Thoracic aorta (tissue), 2 donors: ENCODE data around the gene INSC. TPM values are rescaled to one million over a fixed set of nuclear protein-coding genes. Genes with fewer than 3 reads are reported as not detected.

ENCODE experiments used
- ATAC-seq: fragments of 150-250 bp; one replicate; pipeline ENCODE4 v1.8.0; 2017; ENCODE audit warnings: low read depth; ENCODE audit not compliant: insufficient number of reproducible peaks, low FRiP score
- DNase-seq: peaks from one replicate; pipeline ENCODE4 v3.0.0-alpha.2; 2020; ENCODE audit warnings: low spot score
- H3K27ac ChIP-seq, 2 donors: fragments of 200-600 bp; sonication (generic); 1 replicate in 1 of 2; 2 replicates in 1 of 2; pipeline ENCODE4 v1.5.1; 2016; ENCODE audit warnings: mild to moderate bottlenecking in 2 of 2, moderate library complexity in 2 of 2
- H3K27me3 ChIP-seq: fragments of 200-600 bp; sonication (generic); replicated peaks from 2 replicates; pipeline ENCODE4 v1.6.0; 2016; ENCODE audit warnings: mild to moderate bottlenecking; ENCODE audit not compliant: insufficient read depth
- H3K36me3 ChIP-seq: fragments of 200-600 bp; sonication (generic); one replicate; pipeline ENCODE4 v1.5.1; 2016
- H3K4me1 ChIP-seq, 2 donors: fragments of 200-600 bp; sonication (generic); 1 replicate in 1 of 2; 2 replicates in 1 of 2; pipeline versions ENCODE4 v1.5.1 to v1.6.0; 2016; ENCODE audit warnings: low read depth in 2 of 2, mild to moderate bottlenecking in 1 of 2; ENCODE audit not compliant: control insufficient read depth in 1 of 2
- H3K4me3 ChIP-seq: fragments of 200-600 bp; sonication (generic); 2 replicates; pipeline ENCODE4 v1.5.1; 2016; ENCODE audit warnings: mild to moderate bottlenecking
- H3K9me3 ChIP-seq: fragments of 200-600 bp; sonication (generic); 2 replicates; pipeline ENCODE4 v1.5.1; 2016
- total RNA-seq, 2 donors: library from RNA; depleted of rRNA; stranded (reverse); fragments of >200 nt; gene quantifications; one replicate each; pipeline versions ENCODE4 v1.1.0 to v1.2.3, GENCODE V29; 2016
- TF ChIP-seq, protein P1 (sequence below): fragments of 200-600 bp; sonication (generic); IDR thresholded peaks from one replicate; pipeline ENCODE4 v1.5.1; 2019; ENCODE audit warnings: antibody characterized with exemption

Gene INSC
- total RNA-seq, 2 donors from 2014 or later, result 0.35 TPM; not detected in 1

DNA sequence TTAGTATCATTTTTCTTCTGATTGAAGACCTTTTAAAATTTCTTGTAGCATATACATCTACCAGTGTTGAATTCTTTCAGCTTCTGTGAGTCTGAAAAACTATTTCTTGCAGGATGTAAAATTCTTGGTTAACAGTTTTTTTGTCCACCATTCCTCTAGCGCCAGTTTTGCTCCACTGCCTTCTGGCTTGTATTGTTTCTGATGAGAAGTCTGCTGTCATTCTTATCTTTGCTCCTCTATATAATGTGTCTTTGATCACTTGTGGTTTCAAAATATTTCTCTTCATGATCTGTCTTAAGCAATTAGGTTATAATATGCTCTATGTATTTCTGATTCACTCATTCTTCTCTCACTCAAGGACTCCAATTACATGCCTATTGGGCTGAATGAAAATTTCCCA, 152.3 kb downstream of the INSC start:
- H3K4me3 ChIP-seq, result no peak overlapping the region
- H3K9me3 ChIP-seq, result no peaks in the 10 kb centered on the region
- H3K4me1 ChIP-seq, result no peaks in the 10 kb centered on the region
- no peaks in the 10 kb centered on the region for H3K27me3 ChIP-seq
- DNase-seq (no peak), ATAC-seq (no peak)
- no peaks in the 10 kb centered on the region for H3K36me3 ChIP-seq
- no peak overlapping the region for H3K27ac ChIP-seq
- TF ChIP-seq, protein P1, sequence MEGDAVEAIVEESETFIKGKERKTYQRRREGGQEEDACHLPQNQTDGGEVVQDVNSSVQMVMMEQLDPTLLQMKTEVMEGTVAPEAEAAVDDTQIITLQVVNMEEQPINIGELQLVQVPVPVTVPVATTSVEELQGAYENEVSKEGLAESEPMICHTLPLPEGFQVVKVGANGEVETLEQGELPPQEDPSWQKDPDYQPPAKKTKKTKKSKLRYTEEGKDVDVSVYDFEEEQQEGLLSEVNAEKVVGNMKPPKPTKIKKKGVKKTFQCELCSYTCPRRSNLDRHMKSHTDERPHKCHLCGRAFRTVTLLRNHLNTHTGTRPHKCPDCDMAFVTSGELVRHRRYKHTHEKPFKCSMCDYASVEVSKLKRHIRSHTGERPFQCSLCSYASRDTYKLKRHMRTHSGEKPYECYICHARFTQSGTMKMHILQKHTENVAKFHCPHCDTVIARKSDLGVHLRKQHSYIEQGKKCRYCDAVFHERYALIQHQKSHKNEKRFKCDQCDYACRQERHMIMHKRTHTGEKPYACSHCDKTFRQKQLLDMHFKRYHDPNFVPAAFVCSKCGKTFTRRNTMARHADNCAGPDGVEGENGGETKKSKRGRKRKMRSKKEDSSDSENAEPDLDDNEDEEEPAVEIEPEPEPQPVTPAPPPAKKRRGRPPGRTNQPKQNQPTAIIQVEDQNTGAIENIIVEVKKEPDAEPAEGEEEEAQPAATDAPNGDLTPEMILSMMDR, result no peak

DNA sequence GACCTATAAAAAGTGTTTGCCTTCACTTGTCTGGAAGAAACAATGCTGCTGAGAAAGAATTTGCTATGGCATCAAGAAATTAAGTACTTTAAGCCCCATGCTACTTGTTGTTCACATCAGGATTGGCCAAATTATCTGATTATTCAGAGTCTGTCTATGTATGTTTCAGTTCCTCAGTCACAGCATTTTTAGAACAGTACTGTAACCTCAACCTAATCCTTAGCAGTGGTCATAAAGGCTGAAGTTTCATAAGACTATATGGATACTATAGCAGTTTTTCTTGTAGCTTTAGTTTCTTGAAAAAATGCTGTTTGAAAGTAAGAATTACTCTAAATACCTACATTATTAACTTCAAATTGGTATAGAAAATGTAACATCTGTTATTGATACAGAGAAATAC, 153.9 kb downstream of the INSC start:
- no peaks in the 10 kb centered on the region for H3K9me3 ChIP-seq
- TF ChIP-seq, protein P1, result no peak

DNA sequence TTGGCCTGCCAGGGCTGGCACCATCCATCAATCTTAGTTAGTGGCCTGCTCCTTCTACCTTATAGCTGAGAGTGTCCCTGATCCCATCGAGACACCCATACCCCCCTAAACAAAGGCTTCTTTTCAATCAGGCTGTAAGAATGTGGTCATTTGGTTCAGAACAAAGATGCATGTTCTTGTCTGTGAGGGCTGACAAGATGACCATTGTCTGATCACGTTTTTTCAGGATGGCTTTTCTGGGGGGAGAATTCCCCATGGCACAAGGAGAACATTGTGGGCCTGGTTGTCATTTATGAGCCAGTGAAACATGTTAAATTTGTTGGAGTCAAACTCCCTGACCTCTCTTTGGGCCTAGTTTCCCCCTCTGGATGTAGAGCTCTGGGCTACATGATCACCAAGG, 160.4 kb downstream of the INSC start:
- Histone ChIP-seq H3K4me1 (no peaks in the 10 kb centered on the region), H3K27ac (no peak overlapping the region), H3K27me3 (no peaks in the 10 kb centered on the region), H3K9me3 (no peaks in the 10 kb centered on the region), H3K36me3 (no peaks in the 10 kb centered on the region), H3K4me3 (no peak overlapping the region)
- DNase-seq, result no peak
- ATAC-seq, result no peak
- TF ChIP-seq, protein P1, result no peak

More for the DNA sequence above, 153.9 kb downstream of the INSC start:
- Histone ChIP-seq H3K4me1 (no peaks in the 10 kb centered on the region), H3K4me3 (no peak overlapping the region), H3K27ac (no peak overlapping the region), H3K27me3 (no peaks in the 10 kb centered on the region), H3K36me3 (no peaks in the 10 kb centered on the region)
- ATAC-seq (no peak), DNase-seq (no peak)

DNA sequence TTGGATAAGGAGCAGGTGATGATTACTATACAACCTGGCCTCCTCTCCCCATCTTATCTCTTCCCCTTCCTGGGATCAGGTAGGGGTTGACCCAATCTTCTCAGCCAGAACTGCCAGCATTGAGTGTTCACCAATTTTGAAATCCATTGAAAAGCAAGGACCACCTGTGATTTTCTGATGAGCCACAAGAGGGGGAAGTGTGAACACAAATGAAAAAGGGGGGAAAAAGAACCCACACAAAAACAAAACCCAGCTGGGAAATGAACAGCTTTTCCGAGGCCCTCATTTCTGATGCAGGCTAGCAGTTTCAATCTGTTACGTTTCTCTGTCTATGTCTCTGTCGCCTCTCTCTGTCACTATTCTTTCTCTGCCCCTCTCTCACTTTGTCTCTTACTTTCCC, 161.9 kb downstream of the INSC start:
- ATAC-seq (no peak), DNase-seq (no peak)
- no peaks in the 10 kb centered on the region for H3K27me3 ChIP-seq
- no peaks in the 10 kb centered on the region for H3K9me3 ChIP-seq
- H3K4me1 ChIP-seq, result no peaks in the 10 kb centered on the region
- H3K4me3 ChIP-seq, result no peak overlapping the region
- H3K36me3 ChIP-seq, result no peaks in the 10 kb centered on the region
- H3K27ac ChIP-seq, result no peak overlapping the region
- TF ChIP-seq, protein P1, result no peak

DNA sequence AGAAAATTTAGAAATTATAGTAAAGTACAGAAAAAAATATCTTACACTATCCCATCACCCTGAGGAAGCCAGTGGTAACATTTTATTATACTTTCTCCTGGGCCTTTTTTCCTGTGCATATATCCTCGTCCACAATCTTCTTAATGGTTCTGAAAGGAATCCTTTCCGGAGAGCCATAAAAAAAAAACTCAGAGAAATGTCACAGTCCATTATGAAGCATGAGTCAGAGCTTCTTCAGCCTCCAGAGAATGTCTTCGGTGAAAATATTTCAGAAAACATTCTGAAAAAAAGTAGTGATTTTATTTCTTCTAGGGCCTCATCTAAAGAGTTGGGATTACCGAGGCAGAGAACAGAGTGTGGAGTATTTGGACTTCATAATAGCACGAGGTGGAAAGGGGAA, 163.4 kb downstream of the INSC start:
- Histone ChIP-seq H3K36me3 (no peaks in the 10 kb centered on the region), H3K27me3 (no peaks in the 10 kb centered on the region), H3K4me3 (no peak overlapping the region), H3K4me1 (no peaks in the 10 kb centered on the region), H3K27ac (no peak overlapping the region), H3K9me3 (no peaks in the 10 kb centered on the region)
- no peak for DNase-seq
- ATAC-seq, result no peak
- TF ChIP-seq, protein P1, result no peak
